GM23338 (cell line): ENCODE measurements around the gene ABL1. TPM values are rescaled to one million over a fixed set of nuclear protein-coding genes. Genes with fewer than 3 reads are reported as not detected.
A peak's percentile ranks its signal among the peaks of the same experiment; 100 is the strongest.

Source experiments
- ATAC-seq: fragments of 200-7000 bp; cut with Tn5 transposase; 3 replicates; pipeline ENCODE4 v1.9.1; 2020
- DNase-seq: peaks from one replicate; pipeline ENCODE4 v3.0.0-alpha.2; 2015; ENCODE audit warnings: low spot score
- H2AFZ ChIP-seq: fragments of 200-600 bp; sonication (generic); 2 replicates; pipeline ENCODE4 v1.8.0; 2016; ENCODE audit warnings: antibody characterized with exemption, mild to moderate bottlenecking, moderate library complexity
- H3F3A ChIP-seq: fragments of 200-600 bp; sonication (generic); replicated peaks from 2 replicates; pipeline ENCODE4 v1.8.0; 2017; ENCODE audit warnings: antibody characterized with exemption, mixed run types, low read depth
- H3K27ac ChIP-seq: fragments of 200-600 bp; sonication (generic); 2 replicates; pipeline ENCODE4 v1.6.1; 2016; ENCODE audit warnings: low read depth
- H3K27me3 ChIP-seq: fragments of 200-600 bp; sonication (generic); 2 replicates; pipeline ENCODE4 v1.8.0; 2016; ENCODE audit warnings: mild to moderate bottlenecking, mixed run types, moderate library complexity; ENCODE audit not compliant: insufficient read depth
- H3K36me3 ChIP-seq: fragments of 200-600 bp; sonication (generic); 2 replicates; pipeline ENCODE4 v1.8.0; 2016; ENCODE audit warnings: mild to moderate bottlenecking; ENCODE audit not compliant: insufficient read depth
- H3K4me1 ChIP-seq: fragments of 200-600 bp; sonication (generic); 2 replicates; pipeline ENCODE4 v1.8.0; 2016; ENCODE audit warnings: mild to moderate bottlenecking, moderate library complexity; ENCODE audit not compliant: insufficient read depth
- H3K4me2 ChIP-seq: fragments of 200-600 bp; sonication (generic); 2 replicates; pipeline ENCODE4 v1.7.1; 2017; ENCODE audit warnings: mixed run types
- H3K4me3 ChIP-seq: fragments of 200-600 bp; sonication (generic); 2 replicates; pipeline ENCODE4 v1.6.1; 2016; ENCODE audit warnings: mixed run types
- H3K79me2 ChIP-seq: fragments of 200-600 bp; sonication (generic); replicated peaks from 2 replicates; pipeline ENCODE4 v1.8.0; 2017; ENCODE audit warnings: mild to moderate bottlenecking; ENCODE audit not compliant: insufficient read depth
- H3K9me2 ChIP-seq: fragments of 200-600 bp; sonication (generic); 2 replicates; pipeline ENCODE4 v1.8.0; 2017; ENCODE audit not compliant: insufficient read depth
- H4K20me1 ChIP-seq: fragments of 200-600 bp; sonication (generic); replicated peaks from 2 replicates; pipeline ENCODE4 v1.8.0; 2017; ENCODE audit warnings: mild to moderate bottlenecking; ENCODE audit not compliant: insufficient read depth
- H3K27ac Mint-ChIP-seq: 2 replicates; pipeline ENCODE4 v1.8.0; 2020; ENCODE audit warnings: inconsistent platforms, mild to moderate bottlenecking, moderate library complexity, mixed read lengths
- H3K27me3 Mint-ChIP-seq: 3 replicates; pipeline ENCODE4 v1.8.0; 2022; ENCODE audit warnings: low read depth, mild to moderate bottlenecking, moderate library complexity, mixed read lengths, inconsistent platforms; ENCODE audit not compliant: insufficient read depth, poor library complexity
- H3K36me3 Mint-ChIP-seq: 3 replicates; pipeline ENCODE4 v1.8.0; 2021; ENCODE audit warnings: low read depth, mild to moderate bottlenecking, inconsistent platforms, moderate library complexity, mixed read lengths
- H3K4me1 Mint-ChIP-seq: 3 replicates; pipeline ENCODE4 v1.8.0; 2020; ENCODE audit warnings: mild to moderate bottlenecking, inconsistent platforms, mixed read lengths
- H3K4me3 Mint-ChIP-seq: 3 replicates; pipeline ENCODE4 v1.8.0; 2021; ENCODE audit warnings: moderate library complexity, mild to moderate bottlenecking, inconsistent platforms, mixed read lengths
- H3K9me3 Mint-ChIP-seq: 3 replicates; pipeline ENCODE4 v1.8.0; 2020; ENCODE audit warnings: moderate library complexity, mild to moderate bottlenecking, inconsistent platforms, mixed read lengths
- CREB1 ChIP-seq: fragments of 250-450 bp; sonication (Bioruptor Pico); IDR thresholded peaks from 2 replicates; pipeline ENCODE4 v1.5.0; 2020; ENCODE audit warnings: low read depth, mild to moderate bottlenecking, moderate library complexity
- ETS1 ChIP-seq: IDR thresholded peaks from 2 replicates; pipeline ENCODE4 v1.6.1; 2016; ENCODE audit warnings: antibody characterized with exemption
- REST ChIP-seq: IDR thresholded peaks from one replicate; pipeline ENCODE4 v1.6.1; 2018; ENCODE audit warnings: antibody characterized with exemption; ENCODE audit not compliant: unreplicated experiment
- STAT1 ChIP-seq: IDR thresholded peaks from one replicate; pipeline ENCODE4 v1.6.1; 2016; ENCODE audit warnings: antibody characterized with exemption; ENCODE audit not compliant: unreplicated experiment
- ZNF331 ChIP-seq: fragments of 250-450 bp; sonication (Bioruptor Pico); IDR thresholded peaks from 2 replicates; pipeline ENCODE4 v1.5.0; 2020; ENCODE audit warnings: low read depth, mild to moderate bottlenecking, moderate library complexity
- polyA plus RNA-seq: library from polyadenylated mRNA; unstranded; fragments of >200 nt; fragmentation: Nextera tagmentation; extraction: Ambion mirVana; gene quantifications from 2 replicates; pipeline ENCODE4 v1.2.1, GENCODE V29; 2016
- total RNA-seq: library from RNA; depleted of rRNA; stranded (reverse); fragments of >200 nt; shearing (Covaris generic); gene quantifications from 2 replicates; pipeline ENCODE4 v1.2.3, GENCODE V29; 2014

Gene ABL1
- total and polyA plus RNA-seq, 2 experiments from 2014 or later = 20.7 to 85.1 TPM

- no peak for TF ChIP-seq REST
Measured at GRCh38 chr9:130884111-130884531, 49.1 kb downstream of the ABL1 start (continued).

GRCh38 chr9:130884542-130885483 is 49.8 kb downstream of the ABL1 start:
- no peaks in the 10 kb centered on the region for H3K4me1 ChIP-seq
- H3K36me3 ChIP-seq = peaks cover 43% of the 10 kb centered on the region
- no peaks in the 10 kb centered on the region for H3K79me2 ChIP-seq
- H3K27me3 Mint-ChIP-seq = peaks cover 9% of the 10 kb centered on the region
- no peak overlapping the region for H3K4me2 ChIP-seq
- DNase-seq = no peak
- H3K9me3 Mint-ChIP-seq = no peaks in the 10 kb centered on the region
- H4K20me1 ChIP-seq = 0 out of 2 replicates have a peak, but pooled peaks cover 6% of the 10 kb centered on the region
- peak overlapping the region; percentile 86 for H3K27ac Mint-ChIP-seq
- peaks cover 69% of the 10 kb centered on the region for H3K36me3 Mint-ChIP-seq
- no peak overlapping the region for H2AFZ ChIP-seq
- H3K4me3 ChIP-seq = no peak overlapping the region
- ATAC-seq = no peak
- H3F3A ChIP-seq = no peaks in the 10 kb centered on the region
- peaks cover 7% of the 10 kb centered on the region; the same call in 1 of the 3 replicates for H3K4me1 Mint-ChIP-seq
- H3K4me3 Mint-ChIP-seq = no peak overlapping the region
- no peaks in the 10 kb centered on the region for H3K9me2 ChIP-seq
- TF ChIP-seq STAT1 = no peak
- TF ChIP-seq CREB1 (CRISPR knock-in tag) = no peak
- TF ChIP-seq ETS1 = no peak
- no peak for TF ChIP-seq REST
- TF ChIP-seq ZNF331 = no peak
- H3K27ac ChIP-seq = no peak overlapping the region
- H3K27me3 ChIP-seq = no peaks in the 10 kb centered on the region
